Body of pancreas (tissue), 4 donors: Measurements from ENCODE around the gene STK11IP. TPM values are rescaled to one million over a fixed set of nuclear protein-coding genes. Genes with fewer than 3 reads are reported as not detected.

Source experiments
- ATAC-seq: fragments of 150-250 bp; one replicate; pipeline ENCODE4 v1.9.1; 2016
- DNase-seq, 4 donors: peaks; one replicate each; pipeline ENCODE4 v3.0.0-alpha.2; 2019
- H3K27ac ChIP-seq, 4 donors: fragments of 200-600 bp; sonication (generic); 1 replicate in 3 of 4; 2 replicates in 1 of 4; pipeline versions ENCODE4 v1.5.1 to v1.6.1; 2016 to 2019; ENCODE audit warnings: mild to moderate bottlenecking in 1 of 4, mixed read lengths in 1 of 4, moderate library complexity in 1 of 4
- H3K27me3 ChIP-seq, 2 donors: fragments of 200-600 bp; sonication (generic); one replicate each; pipeline ENCODE4 v1.6.0; 2016; ENCODE audit warnings: mild to moderate bottlenecking in 1 of 2
- H3K36me3 ChIP-seq, 2 donors: fragments of 200-600 bp; sonication (generic); replicated peaks in 1 of 2; 2 replicates each; pipeline ENCODE4 v1.5.1; 2016; ENCODE audit warnings: low read depth in 2 of 2; ENCODE audit not compliant: insufficient read depth in 1 of 2
- H3K4me1 ChIP-seq: fragments of 200-600 bp; sonication (generic); one replicate; pipeline ENCODE4 v1.6.0; 2016
- H3K4me3 ChIP-seq, 2 donors: fragments of 200-600 bp; sonication (generic); 1 replicate in 1 of 2; 2 replicates in 1 of 2; pipeline ENCODE4 v1.5.1; 2016 to 2019
- H3K9me3 ChIP-seq, 3 donors: fragments of 200-600 bp; sonication (generic); 1 replicate in 2 of 3; 2 replicates in 1 of 3; pipeline ENCODE4 v1.5.1; 2016
- POLR2A ChIP-seq, 3 donors: fragments of 450-650 bp; IDR thresholded peaks; one replicate each; pipeline ENCODE4 v1.6.1; 2016; ENCODE audit warnings: antibody characterized with exemption in 3 of 3, mild to moderate bottlenecking in 2 of 3
- WGBS, 2 donors: methylation state at CpG; one replicate each; pipeline ENCODE4 v1.1.5; 2017; 5-methylcytosine and 5-hydroxymethylcytosine counted together
- intact Hi-C: fragments of 100-400 bp; cut with DNase I; formaldehyde crosslinking; loops from one replicate; pipeline ENCODE4 v1.15.1; 2023
- total RNA-seq, 2 donors: library from RNA; depleted of rRNA; stranded (reverse); fragments of >200 nt; gene quantifications; one replicate each; pipeline ENCODE4 v1.1.0, GENCODE V29; 2016
- TF ChIP-seq, protein P1 (sequence below), 7 experiments: fragments of 450-650 bp in 4 of 7; fragments of 200-600 bp in 3 of 7; sonication (generic) in 3 of 7; IDR thresholded peaks; one replicate each; pipeline ENCODE4 v1.5.1; 2016 to 2019; ENCODE audit warnings: antibody characterized with exemption in 7 of 7

Gene STK11IP
- total RNA-seq, 2 donors from 2014 or later, result 9.6 to 18.1 TPM

DNA sequence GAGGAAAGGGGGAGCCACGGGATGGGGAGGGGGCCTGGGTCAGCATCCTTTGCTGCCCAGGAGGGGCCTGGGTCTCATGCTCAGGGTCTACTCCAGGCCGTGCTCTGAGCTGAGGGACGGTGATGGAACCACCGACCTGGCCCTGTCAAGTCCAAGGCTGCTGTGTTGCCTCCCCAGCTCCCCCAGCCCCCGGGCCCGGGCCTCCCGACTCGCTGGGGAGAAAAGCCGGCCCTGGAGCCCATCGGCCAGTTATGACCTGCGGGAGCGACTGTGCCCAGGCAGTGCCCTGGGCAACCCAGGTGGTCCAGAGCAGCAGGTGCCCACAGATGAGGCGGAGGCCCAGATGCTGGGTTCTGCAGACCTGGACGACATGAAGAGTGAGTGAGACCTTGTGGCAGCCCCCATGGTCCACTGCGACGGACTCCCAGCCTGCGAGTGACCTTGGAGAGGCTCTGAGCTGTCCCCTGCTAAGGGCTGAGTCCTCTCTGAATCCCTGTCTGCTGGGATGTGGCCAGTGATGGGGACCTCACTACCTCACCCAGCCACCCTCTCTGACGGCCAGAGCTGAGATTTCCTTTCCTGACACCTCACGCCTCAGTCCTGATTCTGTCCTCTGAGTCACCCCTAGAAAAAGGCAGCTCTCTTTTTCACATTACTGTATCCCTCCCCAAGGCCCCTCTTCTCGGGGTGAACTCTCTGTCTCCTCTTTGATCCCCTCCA is 32.5 kb downstream of the STK11IP start:
- DNase-seq (no peak), ATAC-seq (no peak)
- H3K4me1 ChIP-seq, result peaks cover 16% of the 10 kb centered on the region
- no peak overlapping the region for H3K27ac ChIP-seq
- H3K4me3 ChIP-seq, result no peak overlapping the region
- WGBS, 2 donors, result 78 to 86% methylated on average over 5 to 15 of the region's 20 CpGs
- H3K27me3 ChIP-seq, result no peaks in the 10 kb centered on the region
- intact Hi-C loops, result no loop called here
- no peaks in the 10 kb centered on the region for H3K9me3 ChIP-seq
- TF ChIP-seq POLR2A (IDR thresholded peaks at IDR 0.05), result no peak
- TF ChIP-seq, protein P1, sequence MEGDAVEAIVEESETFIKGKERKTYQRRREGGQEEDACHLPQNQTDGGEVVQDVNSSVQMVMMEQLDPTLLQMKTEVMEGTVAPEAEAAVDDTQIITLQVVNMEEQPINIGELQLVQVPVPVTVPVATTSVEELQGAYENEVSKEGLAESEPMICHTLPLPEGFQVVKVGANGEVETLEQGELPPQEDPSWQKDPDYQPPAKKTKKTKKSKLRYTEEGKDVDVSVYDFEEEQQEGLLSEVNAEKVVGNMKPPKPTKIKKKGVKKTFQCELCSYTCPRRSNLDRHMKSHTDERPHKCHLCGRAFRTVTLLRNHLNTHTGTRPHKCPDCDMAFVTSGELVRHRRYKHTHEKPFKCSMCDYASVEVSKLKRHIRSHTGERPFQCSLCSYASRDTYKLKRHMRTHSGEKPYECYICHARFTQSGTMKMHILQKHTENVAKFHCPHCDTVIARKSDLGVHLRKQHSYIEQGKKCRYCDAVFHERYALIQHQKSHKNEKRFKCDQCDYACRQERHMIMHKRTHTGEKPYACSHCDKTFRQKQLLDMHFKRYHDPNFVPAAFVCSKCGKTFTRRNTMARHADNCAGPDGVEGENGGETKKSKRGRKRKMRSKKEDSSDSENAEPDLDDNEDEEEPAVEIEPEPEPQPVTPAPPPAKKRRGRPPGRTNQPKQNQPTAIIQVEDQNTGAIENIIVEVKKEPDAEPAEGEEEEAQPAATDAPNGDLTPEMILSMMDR (IDR thresholded peaks at IDR 0.05), result no peak
- no peaks in the 10 kb centered on the region for H3K36me3 ChIP-seq

DNA sequence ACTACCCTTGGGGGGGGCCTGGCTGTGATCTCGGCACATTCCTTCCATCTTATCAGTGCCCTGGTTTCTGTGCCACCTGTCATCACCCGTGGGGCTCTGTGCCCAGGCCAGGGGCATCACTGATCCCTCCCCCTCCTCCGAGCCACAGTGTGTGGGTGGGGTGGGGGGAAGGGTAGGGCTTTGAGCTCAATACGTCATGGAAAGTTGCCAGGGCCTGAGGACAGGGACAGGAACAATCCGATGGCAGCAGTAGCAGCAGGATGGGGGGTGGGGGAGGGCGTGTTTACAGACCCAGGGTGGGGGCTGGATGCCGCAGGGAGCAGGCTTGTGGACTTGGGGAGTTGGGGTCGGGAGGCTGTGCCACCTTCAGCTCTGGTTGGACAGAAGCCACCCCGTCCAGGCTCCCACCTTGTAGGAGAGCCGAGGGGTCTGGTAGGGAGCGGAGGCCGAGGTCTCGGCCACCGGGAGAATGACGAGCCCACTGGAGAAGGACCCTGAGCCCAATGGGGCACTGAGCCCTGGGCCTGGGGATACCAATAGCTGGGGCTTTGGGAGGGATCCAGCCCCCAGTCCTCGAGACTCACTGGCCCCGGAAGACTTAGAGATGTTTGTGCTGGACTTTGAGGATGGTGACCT is 33.2 kb downstream of the STK11IP start:
- intact Hi-C loops, result no loop called here
- H3K27ac ChIP-seq, result no peak overlapping the region
- WGBS, 2 donors, result 48 to 75% methylated on average over 7 to 17 of the region's 17 CpGs

DNA sequence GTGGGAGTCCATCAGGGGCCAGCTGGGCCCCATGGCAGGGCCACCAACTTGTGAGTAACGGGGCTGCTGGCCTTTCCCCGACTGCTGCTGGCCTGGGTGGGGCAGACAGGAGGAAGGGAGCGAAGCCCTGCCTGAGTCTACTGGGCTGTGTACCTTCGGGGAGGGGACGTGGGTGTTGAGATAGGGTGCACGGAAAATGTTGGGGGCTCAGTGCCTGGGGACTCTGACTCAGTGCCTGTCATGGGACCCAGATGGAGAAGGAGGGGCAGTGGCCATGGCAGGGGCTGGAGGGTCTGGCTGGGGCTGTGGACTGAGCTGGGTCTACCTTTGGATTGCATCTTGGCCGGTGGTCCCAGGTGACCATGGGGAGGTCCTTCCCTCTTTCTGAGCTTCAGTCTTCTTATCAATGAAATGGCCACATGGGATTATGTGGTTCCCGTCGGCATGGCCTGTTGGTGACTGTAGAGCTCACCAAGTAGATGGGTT is 33.8 kb downstream of the STK11IP start:
- DNase-seq (no peak), ATAC-seq (no peak)
- no peak overlapping the region for H3K4me3 ChIP-seq
- H3K4me1 ChIP-seq, result peaks cover 16% of the 10 kb centered on the region
- TF ChIP-seq, protein P1 (IDR thresholded peaks at IDR 0.05), result no peak
- TF ChIP-seq POLR2A (IDR thresholded peaks at IDR 0.05), result no peak
- no peaks in the 10 kb centered on the region for H3K9me3 ChIP-seq
- intact Hi-C loops, result no loop called here
- no peaks in the 10 kb centered on the region for H3K36me3 ChIP-seq
- no peaks in the 10 kb centered on the region for H3K27me3 ChIP-seq
- no peak overlapping the region for H3K27ac ChIP-seq
- 88 to 92% methylated on average over 8 to 9 of the region's 9 CpGs for WGBS, 2 donors

More for the DNA sequence above, 33.2 kb downstream of the STK11IP start:
- DNase-seq (peak in 1 of 4 donors; percentile 12), ATAC-seq (no peak)
- Histone ChIP-seq H3K27me3 (no peaks in the 10 kb centered on the region), H3K36me3 (no peaks in the 10 kb centered on the region), H3K9me3 (no peaks in the 10 kb centered on the region), H3K4me3 (no peak overlapping the region), H3K4me1 (peaks cover 16% of the 10 kb centered on the region)
- TF ChIP-seq, protein P1 (IDR thresholded peaks at IDR 0.05), result no peak
- no peak for TF ChIP-seq POLR2A (IDR thresholded peaks at IDR 0.05)

DNA sequence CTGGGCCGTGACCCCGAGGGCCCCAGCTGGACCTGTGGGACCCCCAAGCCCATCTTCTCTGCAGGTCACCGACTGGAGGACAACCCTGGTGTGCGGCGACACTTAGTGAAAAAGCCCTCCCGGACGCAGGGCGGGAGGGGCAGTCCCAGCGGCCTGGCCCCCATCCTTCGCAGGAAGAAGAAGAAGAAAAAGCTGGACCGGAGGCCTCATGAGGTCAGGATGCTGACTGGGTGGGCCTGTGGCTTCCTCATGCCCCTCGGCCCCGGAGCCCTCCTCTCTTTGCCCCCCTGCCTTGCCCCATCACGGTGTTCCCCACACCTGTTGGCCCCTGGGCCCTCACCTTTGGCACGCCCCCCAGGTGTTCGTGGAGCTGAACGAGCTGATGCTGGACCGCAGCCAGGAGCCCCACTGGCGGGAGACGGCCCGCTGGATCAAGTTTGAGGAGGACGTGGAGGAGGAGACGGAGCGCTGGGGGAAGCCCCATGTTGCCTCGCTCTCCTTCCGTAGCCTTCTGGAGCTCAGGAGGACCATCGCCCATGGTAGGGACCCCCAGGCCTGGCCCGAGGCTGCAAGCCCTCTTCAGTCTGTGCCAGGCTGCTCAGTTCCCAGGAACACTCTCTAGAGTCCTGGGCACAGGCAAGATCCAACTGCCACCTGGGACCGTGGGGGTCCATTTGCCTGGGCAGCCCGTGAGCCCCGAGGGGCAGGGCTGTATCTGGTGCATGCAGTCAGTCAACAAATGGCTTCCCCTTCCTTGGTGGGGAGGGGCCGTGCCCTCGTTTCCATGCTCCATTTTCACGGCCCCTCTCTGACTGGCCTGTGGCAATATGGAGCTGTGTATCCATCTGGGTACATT is 34.5 kb downstream of the STK11IP start:
- Histone ChIP-seq H3K27ac (no peak overlapping the region), H3K36me3 (no peaks in the 10 kb centered on the region), H3K4me3 (no peak overlapping the region), H3K4me1 (peaks cover 11% of the 10 kb centered on the region), H3K9me3 (no peaks in the 10 kb centered on the region), H3K27me3 (no peaks in the 10 kb centered on the region)
- ATAC-seq (no peak), DNase-seq (peak in 1 of 4 donors; percentile 10)
- intact Hi-C loops, result no loop called here
- TF ChIP-seq, protein P1 (IDR thresholded peaks at IDR 0.05), result no peak
- TF ChIP-seq POLR2A (IDR thresholded peaks at IDR 0.05), result no peak
- WGBS, 2 donors, result 83 to 87% methylated on average over 25 to 30 of the region's 34 CpGs
